HepG2 (cell line): ENCODE measurements around the gene BCAR3. TPM values are rescaled to one million over a fixed set of nuclear protein-coding genes. Genes with fewer than 3 reads are reported as not detected.

Source experiments
- ATAC-seq: fragments of 200-7000 bp; cut with Tn5 transposase; 3 replicates; pipeline ENCODE4 v1.9.1; 2020; ENCODE audit warnings: mild to moderate bottlenecking, moderate library complexity
- BruUV-seq: library from RNA; stranded (reverse); fragments of 400-500 nt; replicated peaks from 2 replicates; lab custom pipeline; 2021; lab: Mats Ljungman, UMichigan
- CTCF ChIA-PET: fragments of 300-600 bp; formaldehyde crosslinking; extraction: SDS; loops from one replicate; lab custom pipeline; 2021; ENCODE audit warnings: low total read pairs, inconsistent platforms, low intra/inter-chr PET ratio; lab: Yijun Ruan, JAX
- POLR2A ChIA-PET: fragments of 350-600 bp; sonication (Branson Sonifier 250); formaldehyde crosslinking; loops from one replicate; lab custom pipeline; 2020; ENCODE audit warnings: antibody characterized with exemption, inconsistent platforms; lab: Yijun Ruan, JAX
- DNase-seq: peaks from one replicate; pipeline ENCODE4 v3.0.0-alpha.2; 2015; ENCODE audit warnings: low spot score
- FAIRE-seq: peaks from 3 replicates; lab custom pipeline; 2011; peaks lifted over from hg19 to GRCh38; lab: Jason Lieb, UNC
- H2AFZ ChIP-seq: one replicate; pipeline ENCODE4 v1.6.1; 2011; ENCODE audit warnings: low read length, inconsistent platforms
- H3K27ac ChIP-seq: fragments of 300-600 bp; 3 replicates; pipeline ENCODE4 v1.8.0; 2011; ENCODE audit warnings: mixed run types, mild to moderate bottlenecking, mixed read lengths, low read length, inconsistent platforms; ENCODE audit not compliant: insufficient read depth; ENCODE audit errors: extremely low read length
- H3K27me3 ChIP-seq, 2 experiments: fragments of 200-600 bp in 1 of 2; 2 replicates in 1 of 2; 3 replicates in 1 of 2; pipeline versions ENCODE4 v1.6.0 to v1.8.0; 2011; ENCODE audit warnings: low read length in 2 of 2, mild to moderate bottlenecking in 2 of 2, moderate library complexity in 2 of 2, inconsistent platforms in 1 of 2; ENCODE audit not compliant: insufficient read depth in 2 of 2, control insufficient read depth in 1 of 2
- H3K36me3 ChIP-seq, 2 experiments: fragments of 200-600 bp in 1 of 2; replicated peaks in 1 of 2; 2 replicates in 1 of 2; 3 replicates in 1 of 2; pipeline versions ENCODE4 v1.5.1 to v1.8.0; 2011; ENCODE audit warnings: low read length in 2 of 2, inconsistent platforms in 1 of 2; ENCODE audit not compliant: insufficient read depth in 2 of 2, control insufficient read depth in 1 of 2
- H3K4me1 ChIP-seq: 2 replicates; pipeline ENCODE4 v1.5.1; 2012; ENCODE audit warnings: low read length, inconsistent platforms; ENCODE audit not compliant: insufficient read depth
- H3K4me2 ChIP-seq: 2 replicates; pipeline ENCODE4 v1.6.0; 2011; ENCODE audit warnings: low read depth, low read length, inconsistent platforms
- H3K4me3 ChIP-seq, 3 experiments: fragments of 200-600 bp in 1 of 3; sonication (generic), shearing (Covaris generic) in 1 of 3; replicated peaks in 1 of 3; 2 replicates each; pipeline ENCODE4 v1.5.1; 2011 to 2016; ENCODE audit warnings: low read length in 3 of 3, inconsistent platforms in 2 of 3, low read depth in 2 of 3, mild to moderate bottlenecking in 2 of 3, control low read depth in 1 of 3, mixed read lengths in 1 of 3; ENCODE audit not compliant: insufficient read depth in 1 of 3
- H3K79me2 ChIP-seq: one replicate; pipeline ENCODE4 v1.6.1; 2011; ENCODE audit warnings: low read length, inconsistent platforms; ENCODE audit not compliant: insufficient read depth
- H3K9ac ChIP-seq: 2 replicates; pipeline ENCODE4 v1.6.0; 2011; ENCODE audit warnings: mild to moderate bottlenecking, low read depth, low read length, inconsistent platforms; ENCODE audit not compliant: insufficient read depth
- H3K9me3 ChIP-seq: 2 replicates; pipeline ENCODE4 v1.5.1; 2012; ENCODE audit warnings: mild to moderate bottlenecking, low read length
- H4K20me1 ChIP-seq: 2 replicates; pipeline ENCODE4 v1.6.0; 2011; ENCODE audit warnings: inconsistent platforms, mild to moderate bottlenecking, low read length, moderate library complexity; ENCODE audit not compliant: insufficient read depth
- FLYWCH1 ChIP-seq: sonication (generic); formaldehyde crosslinking; IDR thresholded peaks from 2 replicates; pipeline ENCODE4 v1.8.1; 2023; ENCODE audit warnings: mild to moderate bottlenecking, missing genetic modification reagents
- HBP1 ChIP-seq: IDR thresholded peaks from 2 replicates; pipeline ENCODE4 v1.6.1; 2016; ENCODE audit warnings: low read depth, control low read depth
- KLF15 ChIP-seq: sonication (generic); formaldehyde crosslinking; IDR thresholded peaks from 2 replicates; pipeline ENCODE4 v1.8.1; 2023; ENCODE audit warnings: borderline replicate concordance, mild to moderate bottlenecking, inconsistent platforms, missing genetic modification reagents, mixed read lengths
- WIZ ChIP-seq: sonication (generic); formaldehyde crosslinking; IDR thresholded peaks from 2 replicates; pipeline ENCODE4 v1.5.1; 2020; ENCODE audit warnings: mild to moderate bottlenecking, missing genetic modification reagents
- ZNF256 ChIP-seq: sonication (generic); formaldehyde crosslinking; conservative IDR thresholded peaks from 2 replicates; pipeline ENCODE4 v1.4.0; 2020; ENCODE audit warnings: missing genetic modification reagents
- ZNF512 ChIP-seq: sonication (generic); formaldehyde crosslinking; IDR thresholded peaks from 2 replicates; pipeline ENCODE4 v1.4.0; 2020; ENCODE audit warnings: mild to moderate bottlenecking, missing genetic modification reagents
- ZZZ3 ChIP-seq: sonication (generic); formaldehyde crosslinking; IDR thresholded peaks from 2 replicates; pipeline ENCODE4 v1.4.0; 2020; ENCODE audit warnings: missing genetic modification reagents, mild to moderate bottlenecking, borderline replicate concordance
- WGBS: methylation state at CpG from one replicate; pipeline ENCODE4 v1.1.6; 2017; ENCODE audit warnings: low lambda C conversion rate; 5-methylcytosine and 5-hydroxymethylcytosine counted together
- in situ Hi-C: cut with HindIII; loops from 2 replicates; pipeline ENCODE4 v1.10.0; 2017; ENCODE audit warnings: low pct_unique_long_range_greater_than_20kb; ENCODE audit not compliant: extremely low pct_ligation_motif_present
- intact Hi-C: fragments of 100-400 bp; cut with micrococcal nuclease; formaldehyde crosslinking; loops from one replicate; pipeline ENCODE4 v1.10.0; 2022; ENCODE audit not compliant: unreplicated experiment
- polyA plus RNA-seq, 8 experiments: library from polyadenylated mRNA; depleted of rRNA in 3 of 8; stranded (reverse) in 7 of 8; unstranded in 1 of 8; fragments of >200 nt; fragmentation: Illumina TruSeq in 4 of 8; extraction: Trizol in 4 of 8; gene quantifications; 2 replicates each; pipeline versions ENCODE4 v1.2.1 to v1.2.3, GENCODE V29; 2011 to 2016; ENCODE audit warnings: low read depth in 4 of 8, missing spikeins in 1 of 8, mixed read lengths in 1 of 8; ENCODE audit not compliant: insufficient read depth in 1 of 8
- total RNA-seq, 5 experiments: library from RNA; depleted of rRNA; stranded (reverse); fragments of >200 nt; fragmentation: Illumina TruSeq; extraction: Trizol; gene quantifications; 2 replicates each; pipeline ENCODE4 v1.2.3, GENCODE V29; 2016; ENCODE audit warnings: low read depth in 1 of 5
- TF ChIP-seq, protein P1 (sequence below): sonication (generic); formaldehyde crosslinking; IDR thresholded peaks from 2 replicates; pipeline ENCODE4 v1.8.1; 2022; ENCODE audit warnings: mild to moderate bottlenecking, missing genetic modification reagents
- TF ChIP-seq, protein P2 (sequence below): sonication (generic); formaldehyde crosslinking; IDR thresholded peaks from 2 replicates; pipeline ENCODE4 v1.4.0; 2020; ENCODE audit warnings: missing genetic modification reagents

BCAR3 gene
- total and polyA plus RNA-seq, 2 of the 13 experiments (the other 11 are each of a cell fraction or from before 2014, with no cell fraction given): 3.6 to 4.8 TPM

DNA sequence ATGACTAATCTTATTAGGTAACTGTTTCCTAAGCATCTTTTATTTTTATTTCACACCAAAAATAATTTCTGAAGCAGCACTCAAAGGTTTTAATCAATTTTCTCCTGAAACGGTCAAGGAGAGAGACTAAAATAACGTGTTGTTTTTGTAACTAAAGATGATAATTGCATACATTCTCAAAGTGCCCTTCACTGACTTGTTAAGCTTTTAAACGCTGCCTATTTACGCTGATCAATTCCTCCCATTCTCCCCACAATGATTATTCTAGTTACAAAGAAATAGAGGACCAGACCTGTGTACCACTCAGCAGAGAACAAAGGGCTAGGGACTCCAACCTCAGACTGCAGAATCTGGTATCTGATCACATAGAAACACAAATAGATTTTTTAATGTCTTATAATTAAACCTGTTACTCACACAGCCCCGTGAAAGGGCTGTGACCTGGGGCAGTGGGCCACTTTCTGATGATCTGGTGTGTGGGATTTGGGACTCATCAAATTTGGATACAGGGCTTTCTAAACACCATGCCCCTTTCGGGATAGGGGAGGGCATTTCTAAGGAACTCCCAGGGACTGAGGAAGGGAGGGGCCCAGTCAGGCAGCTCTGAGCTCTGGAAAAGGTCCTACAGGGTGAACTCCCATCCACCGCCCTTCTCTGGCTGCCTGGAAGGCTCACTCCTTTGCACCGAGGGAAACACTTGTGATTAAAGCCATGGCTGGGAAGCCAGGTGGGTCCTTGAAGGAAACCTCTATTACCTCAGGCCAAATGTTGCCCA is 65.2 kb downstream of the BCAR3 start (continued):
- TF ChIP-seq, protein P1, sequence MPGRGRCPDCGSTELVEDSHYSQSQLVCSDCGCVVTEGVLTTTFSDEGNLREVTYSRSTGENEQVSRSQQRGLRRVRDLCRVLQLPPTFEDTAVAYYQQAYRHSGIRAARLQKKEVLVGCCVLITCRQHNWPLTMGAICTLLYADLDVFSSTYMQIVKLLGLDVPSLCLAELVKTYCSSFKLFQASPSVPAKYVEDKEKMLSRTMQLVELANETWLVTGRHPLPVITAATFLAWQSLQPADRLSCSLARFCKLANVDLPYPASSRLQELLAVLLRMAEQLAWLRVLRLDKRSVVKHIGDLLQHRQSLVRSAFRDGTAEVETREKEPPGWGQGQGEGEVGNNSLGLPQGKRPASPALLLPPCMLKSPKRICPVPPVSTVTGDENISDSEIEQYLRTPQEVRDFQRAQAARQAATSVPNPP: no peak
- no peak for TF ChIP-seq ZZZ3

GRCh38 chr1:93615582-93616150 is 66.0 kb downstream of the BCAR3 start:
- in situ Hi-C loops: loop anchor here (5.0 kb wide), 1 partner anchor 168 kb away; the partner anchor contains the start of gene FNBP1L
- CTCF ChIA-PET: no interaction called here
- H3K36me3 ChIP-seq: no peaks in the 10 kb centered on the region
- intact Hi-C loops: loop anchor here (5.0 kb wide), 2 partner anchors 232 to 268 kb away; partner anchors contain the start of gene DR1
- ATAC-seq (peak; percentile 9), FAIRE-seq (no peak), DNase-seq (peak; percentile 77)
- H3K9ac ChIP-seq: peak overlapping the region; percentile 91
- H3K27ac ChIP-seq: peak overlapping the region; percentile 100
- no peaks in the 10 kb centered on the region for H3K9me3 ChIP-seq
- peaks cover 87% of the 10 kb centered on the region for H3K4me1 ChIP-seq
- peak overlapping the region; percentile 43 for H3K4me2 ChIP-seq
- no peaks in the 10 kb centered on the region for H4K20me1 ChIP-seq
- H3K27me3 ChIP-seq: no peaks in the 10 kb centered on the region
- H2AFZ ChIP-seq: no peak overlapping the region
- no TSS peak for BruUV-seq
- H3K4me3 ChIP-seq: peak overlapping the region in 1 of 3 experiments; percentile 2; a peak in 1 of 6 replicates
- peaks cover 7% of the 10 kb centered on the region for H3K79me2 ChIP-seq
- POLR2A ChIA-PET: interaction anchor here (0.6 to 9.3 kb wide), 8 partner anchors 7 to 728 kb away, joined by 3 to 214 read pairs (median 6); partner anchors contain the start of gene DR1
- 29% methylated on average over 10 of the region's 10 CpGs for WGBS
- TF ChIP-seq, protein P2, sequence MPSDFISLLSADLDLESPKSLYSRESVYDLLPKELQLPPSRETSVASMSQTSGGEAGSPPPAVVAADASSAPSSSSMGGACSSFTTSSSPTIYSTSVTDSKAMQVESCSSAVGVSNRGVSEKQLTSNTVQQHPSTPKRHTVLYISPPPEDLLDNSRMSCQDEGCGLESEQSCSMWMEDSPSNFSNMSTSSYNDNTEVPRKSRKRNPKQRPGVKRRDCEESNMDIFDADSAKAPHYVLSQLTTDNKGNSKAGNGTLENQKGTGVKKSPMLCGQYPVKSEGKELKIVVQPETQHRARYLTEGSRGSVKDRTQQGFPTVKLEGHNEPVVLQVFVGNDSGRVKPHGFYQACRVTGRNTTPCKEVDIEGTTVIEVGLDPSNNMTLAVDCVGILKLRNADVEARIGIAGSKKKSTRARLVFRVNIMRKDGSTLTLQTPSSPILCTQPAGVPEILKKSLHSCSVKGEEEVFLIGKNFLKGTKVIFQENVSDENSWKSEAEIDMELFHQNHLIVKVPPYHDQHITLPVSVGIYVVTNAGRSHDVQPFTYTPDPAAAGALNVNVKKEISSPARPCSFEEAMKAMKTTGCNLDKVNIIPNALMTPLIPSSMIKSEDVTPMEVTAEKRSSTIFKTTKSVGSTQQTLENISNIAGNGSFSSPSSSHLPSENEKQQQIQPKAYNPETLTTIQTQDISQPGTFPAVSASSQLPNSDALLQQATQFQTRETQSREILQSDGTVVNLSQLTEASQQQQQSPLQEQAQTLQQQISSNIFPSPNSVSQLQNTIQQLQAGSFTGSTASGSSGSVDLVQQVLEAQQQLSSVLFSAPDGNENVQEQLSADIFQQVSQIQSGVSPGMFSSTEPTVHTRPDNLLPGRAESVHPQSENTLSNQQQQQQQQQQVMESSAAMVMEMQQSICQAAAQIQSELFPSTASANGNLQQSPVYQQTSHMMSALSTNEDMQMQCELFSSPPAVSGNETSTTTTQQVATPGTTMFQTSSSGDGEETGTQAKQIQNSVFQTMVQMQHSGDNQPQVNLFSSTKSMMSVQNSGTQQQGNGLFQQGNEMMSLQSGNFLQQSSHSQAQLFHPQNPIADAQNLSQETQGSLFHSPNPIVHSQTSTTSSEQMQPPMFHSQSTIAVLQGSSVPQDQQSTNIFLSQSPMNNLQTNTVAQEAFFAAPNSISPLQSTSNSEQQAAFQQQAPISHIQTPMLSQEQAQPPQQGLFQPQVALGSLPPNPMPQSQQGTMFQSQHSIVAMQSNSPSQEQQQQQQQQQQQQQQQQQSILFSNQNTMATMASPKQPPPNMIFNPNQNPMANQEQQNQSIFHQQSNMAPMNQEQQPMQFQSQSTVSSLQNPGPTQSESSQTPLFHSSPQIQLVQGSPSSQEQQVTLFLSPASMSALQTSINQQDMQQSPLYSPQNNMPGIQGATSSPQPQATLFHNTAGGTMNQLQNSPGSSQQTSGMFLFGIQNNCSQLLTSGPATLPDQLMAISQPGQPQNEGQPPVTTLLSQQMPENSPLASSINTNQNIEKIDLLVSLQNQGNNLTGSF (CRISPR knock-in tag): 0 out of 2 replicates have a peak, but pooled peaks have one; percentile 31
- TF ChIP-seq ZNF512 (no peak), KLF15 (CRISPR knock-in tag) (no peak), WIZ (CRISPR knock-in tag) (0 out of 2 replicates have a peak, but pooled peaks have one; percentile 3), ZNF256 (CRISPR knock-in tag) (no peak), FLYWCH1 (CRISPR knock-in tag) (no peak), HBP1 (CRISPR knock-in tag) (no peak)
